Epidermal melanocyte (primary cell): ENCODE data around the gene GPR18.

ENCODE experiments used
- DNase-seq: peaks from one replicate; pipeline ENCODE4 v3.0.0; 2011; ENCODE audit warnings: low spot score; ENCODE audit not compliant: insufficient read length

The GPR18 gene

DNA sequence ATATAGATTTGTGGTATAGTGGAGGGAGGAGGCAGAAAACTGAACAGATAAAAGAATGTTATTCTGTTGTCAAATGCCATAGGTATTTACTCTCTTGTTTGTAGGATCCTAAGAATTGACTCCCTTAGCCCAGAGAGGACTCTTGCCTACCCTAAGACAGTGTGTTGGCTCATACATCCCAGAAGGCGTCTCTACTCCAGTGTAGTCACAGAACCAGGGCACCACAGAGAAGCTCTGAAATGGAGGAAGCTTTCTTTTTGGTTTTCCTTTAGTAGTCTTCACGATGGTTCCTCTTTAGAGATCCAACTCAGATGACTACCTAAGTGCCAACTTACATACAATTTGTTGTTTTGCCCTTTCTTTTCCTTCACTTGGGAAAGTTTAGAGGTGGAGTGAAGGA, 35.0 kb upstream of the GPR18 start:
- DNase-seq, result no peak

DNA sequence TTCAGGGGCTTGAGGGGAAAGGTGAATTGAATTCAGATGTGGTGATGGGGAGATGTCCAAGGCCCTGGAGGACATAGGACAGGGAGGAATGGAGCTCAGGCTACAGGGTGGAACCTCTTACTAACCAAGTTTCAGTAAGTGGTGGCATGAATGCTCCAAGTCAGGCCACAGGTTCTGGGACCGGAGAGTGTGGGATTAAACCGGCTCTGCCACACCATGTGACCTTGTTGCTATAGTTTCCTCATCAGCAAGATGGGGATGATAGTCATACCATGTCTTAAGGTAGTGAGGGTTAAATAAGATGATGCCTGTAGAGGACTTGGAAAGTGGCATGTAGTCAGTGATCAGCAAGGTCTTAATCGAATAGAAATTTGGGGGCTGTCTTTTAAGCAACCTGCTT, 32.7 kb upstream of the GPR18 start:
- no peak for DNase-seq

DNA sequence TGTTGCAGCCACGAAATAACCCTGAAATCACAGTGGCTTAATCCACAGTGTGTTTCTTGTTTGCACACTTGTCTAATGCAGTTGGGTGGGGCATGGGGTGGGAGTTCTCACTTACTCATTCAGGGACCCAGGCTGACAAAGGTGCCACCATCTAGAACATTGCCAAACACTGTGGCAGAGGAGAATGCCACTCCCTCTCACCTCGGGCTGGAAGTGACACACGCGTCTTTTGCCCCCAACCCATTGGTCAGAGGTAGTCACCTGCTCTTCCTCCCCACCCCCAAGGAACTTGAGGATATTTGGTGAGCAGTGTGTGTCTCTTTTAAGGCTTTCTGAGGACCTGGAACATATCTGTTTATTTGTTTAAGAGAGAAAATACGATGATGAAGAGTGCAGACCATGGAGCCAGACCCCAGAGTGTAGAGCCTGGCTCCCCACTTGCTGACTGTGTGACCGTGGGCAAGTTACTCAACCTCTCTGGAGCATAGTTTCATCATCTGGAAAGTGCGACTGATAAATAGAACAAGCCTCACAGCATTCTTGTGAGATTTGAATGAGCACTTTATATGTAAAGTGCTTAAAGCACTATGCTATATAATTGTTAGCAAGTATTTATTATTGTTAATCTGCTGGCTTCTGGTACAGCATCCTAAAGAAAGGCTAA, 31.6 kb upstream of the GPR18 start:
- no peak for DNase-seq

DNA sequence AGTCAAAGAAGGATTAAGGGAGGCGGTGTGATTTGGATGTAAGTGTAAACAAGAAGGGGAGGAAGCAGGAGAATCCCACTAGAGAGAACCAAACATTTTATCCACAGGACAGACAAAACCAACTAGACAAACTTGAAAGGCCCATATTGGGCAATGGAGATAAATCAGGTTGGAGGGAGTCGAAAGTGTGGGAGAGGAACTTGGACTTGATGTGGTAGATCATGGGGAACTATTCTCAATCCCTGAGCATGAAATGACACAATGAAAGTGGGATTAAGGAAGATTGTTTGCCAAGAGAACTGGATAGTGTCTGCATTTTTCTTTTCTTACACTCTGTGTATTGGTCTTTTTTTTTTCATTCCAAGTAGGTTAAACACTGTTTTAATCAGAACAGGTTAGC, 31.1 kb upstream of the GPR18 start:
- no peak for DNase-seq

DNA sequence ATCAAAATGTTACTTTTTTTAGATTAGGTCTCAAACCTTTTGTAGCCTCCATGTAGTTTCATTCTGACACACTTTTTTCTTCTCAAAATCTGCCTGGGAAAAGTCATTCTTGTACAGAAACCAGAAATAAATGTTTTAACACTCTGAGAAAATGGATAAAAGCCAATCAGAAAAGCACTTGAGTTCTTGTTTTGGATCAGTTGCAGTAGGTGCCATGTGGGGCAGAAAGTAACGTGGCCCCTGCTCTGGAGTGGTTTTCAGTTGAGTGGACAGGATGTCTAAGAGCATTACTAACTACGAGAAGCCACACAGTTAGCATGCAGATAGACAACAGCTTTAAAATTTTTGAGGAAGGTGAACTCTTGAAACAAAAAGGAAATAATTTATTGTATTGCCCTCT, 29.9 kb upstream of the GPR18 start:
- no peak for DNase-seq

DNA sequence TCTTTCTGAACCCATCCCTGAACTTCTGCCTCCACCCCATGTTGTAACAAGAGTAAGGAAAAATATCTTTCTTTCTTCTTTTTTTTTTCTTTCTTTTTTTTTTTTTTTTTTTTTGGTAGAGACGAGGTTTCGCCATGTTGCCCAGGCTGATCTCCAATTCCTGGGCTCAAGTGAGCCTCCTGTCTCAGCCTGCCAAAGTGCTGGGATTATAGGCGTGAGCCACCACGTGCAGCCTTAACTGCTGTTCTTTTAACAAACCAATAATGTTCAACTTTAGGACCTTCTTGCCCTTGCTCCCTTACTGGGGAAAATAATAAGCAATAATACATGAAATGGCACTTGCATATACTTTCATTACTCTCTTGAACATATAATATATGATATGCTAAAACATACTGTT, 29.4 kb upstream of the GPR18 start:
- no peak for DNase-seq

DNA sequence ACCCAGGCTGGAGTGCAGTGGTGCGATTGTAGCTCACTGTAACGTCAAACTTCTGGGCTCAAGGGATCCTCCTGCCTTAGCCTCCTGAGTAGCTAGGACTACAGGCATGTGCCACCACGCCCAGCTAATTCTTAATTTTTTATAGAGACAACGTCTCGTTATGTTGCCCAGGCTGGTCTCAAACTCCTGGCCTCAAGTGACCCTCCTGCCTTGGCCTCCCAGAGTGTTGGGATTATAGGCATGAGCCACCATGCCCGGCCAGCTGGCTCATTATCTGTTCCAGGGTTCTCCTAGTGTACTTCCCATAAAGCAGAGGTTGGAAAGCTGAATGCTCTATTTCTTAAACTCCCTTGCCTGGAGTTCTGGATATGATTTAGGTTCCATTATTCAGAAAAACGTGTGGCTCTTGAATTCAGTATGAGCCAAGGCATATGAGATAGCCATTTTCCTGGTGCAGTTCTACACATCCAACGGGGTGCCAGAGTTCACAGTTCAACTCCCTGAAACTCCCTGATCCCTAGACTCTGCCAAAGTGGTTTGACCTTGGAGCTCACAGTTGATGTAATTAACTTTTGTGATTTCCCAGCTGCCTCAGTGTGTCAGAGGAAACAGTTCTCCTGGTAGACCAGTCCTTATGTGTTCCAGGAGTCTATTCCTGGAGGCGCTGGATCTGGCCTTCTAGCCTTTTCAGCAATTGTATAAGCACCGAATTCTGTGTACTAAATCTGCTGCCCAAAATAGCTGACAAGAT, 27.4 kb upstream of the GPR18 start:
- no peak for DNase-seq

DNA sequence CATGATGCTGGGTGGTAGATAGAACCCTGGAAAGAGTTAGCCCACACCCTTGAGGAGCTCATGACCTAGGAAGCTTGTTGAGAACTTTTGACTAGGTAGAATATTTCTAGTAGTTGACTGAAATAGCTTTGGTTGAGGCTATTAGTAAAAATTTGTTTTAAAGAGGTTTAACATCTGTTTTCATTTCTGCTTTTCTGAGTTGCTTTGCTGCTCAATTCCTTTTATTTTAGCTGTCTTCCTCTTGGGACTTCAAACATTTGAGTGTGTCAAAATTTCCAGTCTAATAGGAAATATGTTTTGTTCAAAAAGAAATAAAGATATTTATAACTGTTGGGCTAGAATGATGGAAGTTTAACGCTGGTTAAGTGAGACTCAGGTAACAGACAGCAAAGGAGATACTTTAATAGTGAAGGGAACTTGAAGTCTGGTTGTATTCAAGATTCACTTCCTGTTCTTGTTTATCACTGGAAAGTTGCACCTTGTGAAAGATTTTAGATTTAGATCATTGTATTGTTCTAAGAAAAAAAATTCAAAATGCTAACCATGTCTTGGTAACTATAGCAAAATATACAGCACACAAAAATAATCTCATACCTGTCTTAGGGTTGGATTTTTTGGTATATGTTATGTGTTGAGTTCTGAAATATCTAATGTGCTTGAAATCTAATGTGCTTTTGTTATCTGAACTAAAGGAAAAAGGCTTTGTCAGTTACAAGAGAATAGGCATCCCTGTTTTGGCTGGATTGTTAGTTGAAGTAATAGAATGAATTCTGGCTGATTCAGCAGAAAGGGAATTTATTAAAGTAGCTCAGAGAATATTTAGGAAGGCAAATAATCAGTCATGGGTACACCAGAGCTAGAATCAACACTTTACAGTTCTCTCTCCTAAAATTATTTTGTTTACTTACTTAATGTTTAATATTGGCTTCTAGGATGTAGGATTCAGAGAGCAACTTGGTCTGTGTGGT, 24.4 kb upstream of the GPR18 start:
- DNase-seq, result no peak

DNA sequence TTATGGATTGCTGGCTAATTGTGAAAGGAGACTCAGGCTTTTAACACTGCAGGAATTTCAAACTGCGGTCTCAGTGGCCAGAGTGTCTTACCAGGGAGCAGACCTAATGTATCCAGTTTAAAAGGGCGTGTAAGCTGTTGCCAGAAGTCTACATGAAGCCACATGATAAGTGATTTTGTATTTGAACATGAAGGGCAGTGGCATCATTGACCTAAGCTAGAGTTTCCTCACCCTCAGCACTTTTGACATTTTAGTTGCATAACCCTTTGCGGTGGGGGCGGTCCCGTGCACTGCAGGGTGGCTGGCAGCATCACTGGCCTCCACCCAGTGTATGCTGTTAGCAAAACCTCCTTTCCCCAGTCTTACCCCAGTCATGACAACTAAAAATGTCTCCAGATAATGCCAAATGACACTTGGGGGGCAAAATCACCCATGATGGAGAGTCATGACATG, 23.7 kb upstream of the GPR18 start:
- DNase-seq, result no peak

DNA sequence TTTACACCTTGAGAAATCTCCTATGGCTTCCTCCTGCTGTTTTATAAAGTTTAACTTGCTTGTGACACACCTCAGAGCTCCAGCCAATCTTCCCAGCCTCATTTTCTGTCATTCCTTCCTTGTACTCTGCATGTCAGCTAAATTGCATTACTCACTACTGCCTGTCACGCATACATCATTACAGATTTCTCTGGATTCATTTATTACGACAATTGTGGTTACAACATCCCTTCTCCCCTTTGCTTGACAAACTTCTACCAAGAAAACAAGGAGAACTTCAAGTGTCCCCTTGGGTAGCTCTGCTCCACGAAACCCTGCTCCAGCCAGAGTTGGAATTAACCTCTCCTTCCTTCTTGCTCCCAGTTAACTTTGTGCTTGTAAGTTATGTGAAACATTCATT, 22.0 kb upstream of the GPR18 start:
- no peak for DNase-seq

DNA sequence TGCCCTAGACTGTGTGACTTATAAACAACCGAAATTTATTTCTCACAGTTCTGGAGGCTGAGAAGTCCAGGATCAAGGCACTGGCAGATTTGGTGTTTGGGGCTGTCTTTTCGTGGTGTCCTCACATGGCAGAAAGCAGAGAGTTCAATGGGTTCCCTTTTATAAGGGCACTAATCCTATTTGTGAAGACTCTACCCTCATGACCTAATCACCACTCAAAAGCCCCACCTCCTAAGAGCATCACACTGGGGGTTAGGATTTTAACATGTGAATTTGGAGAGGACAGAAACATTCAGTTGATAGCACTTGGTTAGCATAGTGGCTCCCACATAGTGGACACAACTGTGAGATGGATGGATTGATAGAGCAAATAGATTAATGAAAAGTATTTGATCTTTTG, 21.5 kb upstream of the GPR18 start:
- DNase-seq, result no peak

DNA sequence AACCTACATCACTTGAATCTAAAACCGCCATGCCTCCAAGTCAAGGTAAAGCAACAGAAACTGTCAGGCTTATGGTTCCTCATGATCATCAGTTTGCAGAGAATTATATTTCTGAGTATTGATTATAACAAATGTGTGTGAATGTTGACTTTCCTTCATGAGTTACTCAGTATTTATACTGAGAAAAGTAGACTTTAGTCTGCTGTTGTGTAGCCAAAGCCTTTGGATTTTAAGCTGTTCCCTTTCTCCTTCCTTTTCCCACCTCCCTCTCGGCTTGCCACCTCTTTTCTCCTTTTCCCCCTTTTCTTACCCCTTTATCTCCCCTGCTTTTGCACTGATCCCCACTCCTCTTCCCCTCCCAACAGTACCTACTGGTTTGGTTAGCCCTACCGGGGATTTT, 20.7 kb upstream of the GPR18 start:
- DNase-seq, result no peak

DNA sequence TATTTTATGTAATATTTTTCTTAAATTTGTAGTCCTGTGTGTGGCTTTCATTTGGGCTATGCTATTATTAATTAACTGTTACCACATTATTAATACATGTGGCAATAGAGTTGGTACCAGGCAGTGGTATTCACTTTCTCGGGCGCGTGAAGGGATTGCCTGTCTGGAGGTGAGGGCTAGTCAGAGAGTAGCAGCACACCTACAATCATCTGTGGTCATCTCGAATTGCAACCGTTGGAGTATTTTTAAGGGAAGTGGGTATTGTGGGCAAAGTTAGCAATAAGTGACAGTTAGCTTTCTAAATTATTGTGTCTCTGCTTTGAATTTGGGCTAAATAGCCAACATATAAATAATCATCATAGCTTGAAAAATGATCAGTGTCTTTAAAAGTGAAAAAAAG, 20.0 kb upstream of the GPR18 start:
- no peak for DNase-seq

DNA sequence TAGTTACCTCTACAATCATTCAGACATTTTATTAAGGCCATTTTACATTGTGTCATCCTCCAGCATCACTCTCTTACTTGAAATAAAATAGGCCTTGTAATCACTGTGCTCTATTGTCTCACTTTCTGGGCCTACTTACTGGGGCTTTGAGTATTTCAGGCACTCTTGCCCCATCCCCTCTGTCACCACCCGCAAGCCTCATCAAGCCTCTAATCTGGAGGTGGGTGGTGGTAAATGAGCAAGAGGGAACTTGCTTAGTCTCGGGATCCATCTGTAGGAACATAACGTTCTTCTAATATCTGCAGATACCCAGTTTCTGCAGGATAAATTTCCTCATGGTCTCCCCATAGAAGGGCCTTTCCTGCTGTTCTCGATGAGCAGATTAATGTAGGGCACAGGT, 19.4 kb upstream of the GPR18 start:
- no peak for DNase-seq

DNA sequence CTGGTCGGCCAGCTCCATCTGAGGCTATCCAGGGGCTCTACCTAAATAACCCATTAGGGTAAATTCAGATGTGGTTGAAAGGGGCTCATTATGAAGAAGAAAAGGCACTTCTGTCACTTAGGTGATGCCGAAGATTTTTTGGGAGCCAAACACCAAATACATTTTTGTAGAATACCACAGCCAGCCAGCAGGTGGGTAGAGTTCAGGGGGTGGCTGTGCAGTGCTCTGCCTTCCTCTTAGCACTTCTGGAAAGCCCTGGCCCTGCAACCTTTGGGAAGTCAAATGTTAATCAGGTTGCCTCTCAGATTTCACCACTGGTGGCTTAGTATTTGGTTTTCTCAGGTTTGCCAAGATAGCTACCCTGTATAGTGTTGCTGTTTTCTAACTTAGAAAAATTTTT, 18.5 kb upstream of the GPR18 start:
- DNase-seq, result no peak

DNA sequence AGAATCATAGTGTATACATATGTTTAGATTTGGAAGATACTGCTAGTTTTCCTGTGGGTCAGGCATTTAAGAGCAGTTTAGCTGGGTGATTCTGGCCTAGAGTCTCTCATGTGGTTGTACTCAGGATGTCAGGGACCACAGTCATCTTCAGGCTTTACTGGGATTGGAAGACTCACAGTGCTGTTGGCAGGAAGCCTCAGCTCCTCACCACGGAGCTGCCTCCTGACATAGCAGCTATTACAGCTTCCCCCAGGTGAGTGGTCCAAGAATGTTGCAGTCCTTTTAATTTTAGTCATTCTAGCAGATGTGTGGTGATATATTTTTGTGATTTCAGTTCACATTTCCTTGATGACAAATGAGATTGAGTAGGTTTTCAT, 16.9 kb upstream of the GPR18 start:
- no peak for DNase-seq

DNA sequence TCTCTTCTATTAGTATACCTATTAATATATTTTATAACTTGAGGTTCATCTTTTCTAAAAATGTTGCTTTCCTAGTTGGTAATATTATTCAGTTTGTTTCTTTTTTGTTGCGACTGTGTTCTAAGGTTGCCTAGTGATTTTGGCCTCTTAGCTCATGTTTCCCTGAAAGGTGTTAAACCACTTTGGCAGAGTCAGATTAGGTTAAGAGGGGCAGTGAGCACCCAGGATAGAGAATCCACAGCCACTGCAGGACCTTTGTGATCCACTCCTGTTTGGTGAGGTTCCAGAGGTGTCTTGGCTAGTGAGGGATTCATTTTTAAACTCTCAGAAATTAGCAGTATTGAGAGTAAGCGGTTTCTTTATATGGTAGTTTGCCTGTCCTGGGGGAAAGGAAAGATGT, 14.9 kb upstream of the GPR18 start:
- no peak for DNase-seq

DNA sequence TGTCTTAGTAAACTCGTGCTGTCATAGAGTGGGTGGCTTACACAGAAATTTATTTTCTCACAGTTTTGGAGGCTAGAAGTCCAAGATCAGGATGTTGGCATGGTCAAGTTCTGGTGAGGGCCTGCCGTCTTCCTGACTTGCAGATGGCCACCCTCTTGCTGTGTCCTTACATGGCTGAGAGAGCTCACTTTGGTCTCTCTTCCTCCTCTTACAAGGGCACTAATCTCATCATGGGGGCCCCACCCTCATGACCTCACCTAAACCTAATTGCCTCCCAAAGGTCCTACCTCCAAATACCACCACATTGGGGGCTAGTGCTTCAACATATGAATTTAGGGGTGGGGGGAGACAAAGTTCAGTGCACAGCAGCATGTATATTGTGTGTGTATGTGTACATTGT, 14.3 kb upstream of the GPR18 start:
- no peak for DNase-seq

DNA sequence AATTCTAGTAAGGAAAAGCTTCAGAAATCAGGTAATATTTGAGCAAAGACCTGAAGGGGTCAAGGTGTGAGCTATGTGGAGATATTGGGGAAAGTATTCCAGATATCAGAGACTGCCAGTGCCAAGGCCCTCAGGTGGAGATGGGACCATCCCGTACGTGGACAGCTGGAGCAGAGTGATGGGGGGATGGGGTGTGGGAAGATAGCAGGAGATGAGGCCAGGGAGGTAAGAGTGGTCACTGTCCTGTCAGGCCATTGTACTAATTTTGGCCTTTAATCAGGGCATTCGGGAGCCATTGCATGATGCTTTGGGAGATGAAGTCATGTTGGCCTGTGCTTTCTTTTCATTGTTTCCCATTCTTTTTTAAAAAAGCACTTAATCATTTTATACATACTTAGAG, 13.1 kb upstream of the GPR18 start:
- no peak for DNase-seq

DNA sequence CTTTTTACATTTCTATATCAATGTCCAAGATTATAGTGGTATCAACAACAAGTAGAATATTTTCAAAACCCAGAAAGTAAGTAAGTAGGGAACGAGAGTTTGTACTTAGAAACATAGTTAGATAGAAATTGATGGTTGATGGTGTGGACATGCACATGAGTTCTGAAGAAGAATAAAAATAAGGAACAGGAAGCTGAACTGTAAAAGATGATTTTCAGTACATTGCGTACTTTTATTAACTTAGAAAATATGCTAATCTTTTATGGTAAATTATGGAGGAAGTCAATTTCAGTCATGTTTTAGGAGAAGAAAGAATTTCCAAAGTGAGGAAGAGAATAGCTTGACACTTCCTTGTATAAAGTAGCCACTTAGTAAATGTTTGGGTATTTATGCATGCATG, 12.3 kb upstream of the GPR18 start:
- no peak for DNase-seq

DNA sequence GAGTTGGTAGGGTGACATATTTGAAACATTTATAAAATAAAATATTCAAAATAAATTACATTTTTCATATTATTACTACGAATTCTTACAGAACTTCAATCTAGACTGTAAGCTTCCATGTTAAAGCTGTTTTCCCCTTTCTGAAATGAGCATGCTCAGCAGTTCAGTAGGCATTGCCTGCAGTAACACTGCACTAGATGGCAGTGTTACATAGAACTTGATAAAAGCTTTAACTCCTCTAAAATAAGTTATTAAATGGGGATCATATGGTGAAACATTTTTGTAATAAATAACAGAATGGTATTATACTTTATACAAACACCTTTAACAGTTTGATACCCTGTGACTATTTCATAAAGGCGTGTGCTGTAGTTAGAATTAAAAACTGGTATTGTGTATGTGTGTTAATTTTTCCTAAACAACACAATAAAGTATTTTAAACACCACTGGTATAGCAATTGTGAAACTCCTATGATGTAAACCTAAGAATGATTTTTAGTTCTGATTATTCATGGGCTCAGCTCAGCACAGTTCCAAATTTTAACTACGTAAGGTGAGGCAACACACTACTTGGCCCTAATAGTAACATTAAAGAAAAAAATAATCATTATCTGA, 11.6 kb upstream of the GPR18 start:
- no peak for DNase-seq

DNA sequence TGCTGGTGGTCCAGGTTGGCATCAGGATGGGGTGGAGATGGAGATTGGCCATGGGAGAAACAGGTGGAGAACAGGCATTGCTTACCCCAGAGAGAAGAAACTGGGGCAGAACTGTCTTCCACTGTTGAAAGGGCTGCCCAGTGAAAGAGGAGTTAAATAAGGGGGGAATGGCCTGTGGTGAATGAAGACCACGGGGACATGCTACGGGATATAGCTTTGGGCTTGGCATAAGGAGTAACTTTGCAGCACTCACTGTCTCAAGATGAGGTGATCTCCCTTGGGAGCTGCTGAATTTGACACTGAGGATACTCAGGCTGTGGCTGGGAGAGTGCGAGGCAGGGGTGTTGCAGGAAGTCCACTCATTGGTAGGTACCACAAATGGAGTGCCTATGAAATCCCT, 10.6 kb upstream of the GPR18 start:
- DNase-seq, result no peak
